Breast epithelium (tissue), 4 donors: ENCODE measurements around the gene LCN6. TPM values are rescaled to one million over a fixed set of nuclear protein-coding genes. Genes with fewer than 3 reads are reported as not detected.
"Not testable (repeated sequence)": the region's sequence is repeated elsewhere in the genome, so short reads cannot be mapped to it uniquely, and the experiment has no call there.

Experiments used
- DNase-seq, 2 donors: peaks; one replicate each; pipeline ENCODE4 v3.0.0-alpha.2; 2019; ENCODE audit warnings: low spot score in 2 of 2
- H3K27ac ChIP-seq, 2 donors: fragments of 200-600 bp; sonication (generic) in 1 of 2; one replicate each; pipeline ENCODE4 v1.5.1; 2016 to 2019; ENCODE audit warnings: mild to moderate bottlenecking in 1 of 2
- H3K27me3 ChIP-seq, 2 donors: fragments of 200-600 bp; sonication (generic) in 1 of 2; one replicate each; pipeline versions ENCODE4 v1.5.1 to v1.6.0; 2017 to 2019; ENCODE audit warnings: control low read depth in 1 of 2, mild to moderate bottlenecking in 1 of 2
- H3K36me3 ChIP-seq: fragments of 200-600 bp; one replicate; pipeline ENCODE4 v1.5.1; 2019
- H3K4me1 ChIP-seq, 2 donors: fragments of 200-600 bp; sonication (generic); one replicate each; pipeline ENCODE4 v1.5.1; 2016 to 2019; ENCODE audit warnings: control low read depth in 1 of 2
- H3K4me3 ChIP-seq, 3 donors: fragments of 200-600 bp; sonication (generic); 1 replicate in 2 of 3; 2 replicates in 1 of 3; pipeline ENCODE4 v1.5.1; 2016 to 2019; ENCODE audit warnings: mild to moderate bottlenecking in 3 of 3, moderate library complexity in 2 of 3
- H3K9me3 ChIP-seq, 2 donors: fragments of 200-600 bp; sonication (generic) in 1 of 2; one replicate each; pipeline ENCODE4 v1.5.1; 2016 to 2019; ENCODE audit warnings: control low read depth in 1 of 2
- CTCF ChIP-seq, 3 donors: fragments of 450-650 bp; IDR thresholded peaks; one replicate each; pipeline ENCODE4 v1.5.1; 2016 to 2017; ENCODE audit warnings: antibody characterized with exemption in 3 of 3, mild to moderate bottlenecking in 3 of 3, moderate library complexity in 3 of 3
- POLR2A ChIP-seq: fragments of 450-650 bp; IDR thresholded peaks from one replicate; pipeline ENCODE4 v1.6.1; 2016; ENCODE audit warnings: antibody characterized with exemption, mild to moderate bottlenecking, moderate library complexity
- POLR2AphosphoS5 ChIP-seq, 3 donors: sonication (generic); formaldehyde crosslinking; IDR thresholded peaks; one replicate each; pipeline ENCODE4 v1.6.1; 2017; ENCODE audit warnings: antibody characterized with exemption in 3 of 3
- intact Hi-C: fragments of 100-400 bp; cut with DNase I; formaldehyde crosslinking; loops from one replicate; pipeline ENCODE4 v1.15.1; 2023; ENCODE audit warnings: low total_unique reads
- total RNA-seq, 3 donors: library from RNA; depleted of rRNA; stranded (reverse); fragments of >200 nt; gene quantifications; one replicate each; pipeline ENCODE4 v1.1.0, GENCODE V29; 2016

Gene LCN6
- total RNA-seq, 3 donors from 2014 or later: 4.1 to 12.2 (median 9.5) TPM

GRCh38 chr9:136756836-136757235 is 8.5 kb upstream of the LCN6 start:
- Histone ChIP-seq H3K4me3 (no peak overlapping the region), H3K9me3 (peaks cover 7 to 14% of the 10 kb centered on the region in 2 donors), H3K27me3 (peaks cover 0 to 4% of the 10 kb centered on the region in 2 donors), H3K4me1 (no peaks in the 10 kb centered on the region), H3K27ac (no peak overlapping the region), H3K36me3 (no peaks in the 10 kb centered on the region)
- intact Hi-C loops: no loop called here
- DNase-seq: no peak
- TF ChIP-seq POLR2AphosphoS5 (IDR thresholded peaks at IDR 0.05) (no peak), POLR2A (no peak), CTCF (IDR thresholded peaks at IDR 0.05) (no peak)

GRCh38 chr9:136756134-136756438 is 7.8 kb upstream of the LCN6 start:
- Histone ChIP-seq H3K36me3 (no peaks in the 10 kb centered on the region), H3K4me1 (no peaks in the 10 kb centered on the region), H3K4me3 (no peak overlapping the region), H3K27ac (no peak overlapping the region), H3K27me3 (peaks cover 0 to 4% of the 10 kb centered on the region in 2 donors), H3K9me3 (peaks cover 14% of the 10 kb centered on the region in 2 donors)
- TF ChIP-seq CTCF (IDR thresholded peaks at IDR 0.05): no peak
- no peak for TF ChIP-seq POLR2A
- TF ChIP-seq POLR2AphosphoS5 (IDR thresholded peaks at IDR 0.05): no peak
- no peak for DNase-seq
- intact Hi-C loops: no loop called here

- intact Hi-C loops, H3K4me1 ChIP-seq, H3K4me3 ChIP-seq, H3K36me3 ChIP-seq, DNase-seq, H3K27ac ChIP-seq, H3K27me3 ChIP-seq: not testable (repeated sequence)
- peaks cover 14% of the 10 kb centered on the region in 2 donors for H3K9me3 ChIP-seq
Observed at GRCh38 chr9:136755302-136756133, 7.2 kb upstream of the LCN6 start.

- Histone ChIP-seq H3K36me3 (no peaks in the 10 kb centered on the region), H3K4me3 (no peak overlapping the region), H3K27me3 (no peaks in the 10 kb centered on the region), H3K4me1 (no peaks in the 10 kb centered on the region), H3K9me3 (peaks cover 14% of the 10 kb centered on the region in 2 donors), H3K27ac (no peak overlapping the region)
- DNase-seq: no peak
- TF ChIP-seq POLR2AphosphoS5 (IDR thresholded peaks at IDR 0.05) (no peak), CTCF (IDR thresholded peaks at IDR 0.05) (no peak), POLR2A (no peak)
- intact Hi-C loops: no loop called here
Observed at GRCh38 chr9:136754626-136755301, 6.4 kb upstream of the LCN6 start.

- intact Hi-C loops: no loop called here
- no peak overlapping the region for H3K27ac ChIP-seq
- no peaks in the 10 kb centered on the region for H3K27me3 ChIP-seq
- no peak overlapping the region for H3K4me3 ChIP-seq
- H3K9me3 ChIP-seq: peaks cover 14% of the 10 kb centered on the region in 2 donors
- no peaks in the 10 kb centered on the region for H3K4me1 ChIP-seq
- H3K36me3 ChIP-seq: no peaks in the 10 kb centered on the region
- TF ChIP-seq CTCF (IDR thresholded peaks at IDR 0.05) (no peak), POLR2A (no peak), POLR2AphosphoS5 (IDR thresholded peaks at IDR 0.05) (no peak)
- no peak for DNase-seq
Observed at GRCh38 chr9:136754059-136754572, 5.8 kb upstream of the LCN6 start.
